ENCODE data around the gene RNF224. TPM values are rescaled to one million over a fixed set of nuclear protein-coding genes. Genes with fewer than 3 reads are reported as not detected.

Gene RNF224
- total and polyA plus RNA-seq, 2 of the 13 experiments (the other 11 are each of a cell fraction or from before 2014, with no cell fraction given) = 0.09 TPM; not detected in 1

GRCh38 chr9:137240318-137240840 lies 13.1 kb downstream of the RNF224 start (continued):
- TF ChIP-seq NR2C2 (CRISPR knock-in tag; IDR thresholded peaks at IDR 0.05; ENCODE audit: borderline replicate concordance) (peak; percentile 70; the same call in 1 of the 2 replicates), TRIM22 (IDR thresholded peaks at IDR 0.05) (no peak), ZFP36 (IDR thresholded peaks at IDR 0.05; ENCODE audit: borderline replicate concordance, low read depth, low read length, partially characterized antibody) (no peak), HINFP (CRISPR knock-in tag; IDR thresholded peaks at IDR 0.05; ENCODE audit: low read depth) (no peak; the same call in 1 of the 2 replicates), RERE (CRISPR knock-in tag; IDR thresholded peaks at IDR 0.05; ENCODE audit: low read depth) (no peak), NKX3-1 (CRISPR knock-in tag; IDR thresholded peaks at IDR 0.05) (peak; percentile 79; the same call in 1 of the 2 replicates), ZNF563 (CRISPR knock-in tag; IDR thresholded peaks at IDR 0.05) (peak; percentile 95), ZFX (CRISPR knock-in tag; IDR thresholded peaks at IDR 0.05; ENCODE audit: low read depth) (peak; percentile 94), ZBTB34 (CRISPR knock-in tag; IDR thresholded peaks at IDR 0.05) (no peak), CEBPB (IDR thresholded peaks at IDR 0.05; ENCODE audit: borderline replicate concordance, low read depth, low read length) (no peak), ZNF24 (IDR thresholded peaks at IDR 0.05) (no peak), ZNF639 (CRISPR knock-in tag; conservative IDR thresholded peaks at IDR 0.05) (peak; percentile 97), YY1 (IDR thresholded peaks at IDR 0.05; ENCODE audit: insufficient read depth, insufficient replicate concordance, low read depth, low read length) (peak; percentile 29)
